Measurements from ENCODE around the gene PDE7B. TPM values are rescaled to one million over a fixed set of nuclear protein-coding genes. Genes with fewer than 3 reads are reported as not detected.

The PDE7B gene
- total RNA-seq, 1 donor, result 1.7 TPM

GRCh38 chr6:136084403-136084802 is 232.9 kb downstream of the PDE7B start:
- no peak overlapping the region for H3K4me3 ChIP-seq (ENCODE audit: low read depth, low read length)
- no peak for TF ChIP-seq CTCF (IDR thresholded peaks at IDR 0.05; ENCODE audit: insufficient read depth, low read depth, low read length)
- DNase-seq (ENCODE audit: low read depth), result no peak

GRCh38 chr6:136085370-136086115 is 234.0 kb downstream of the PDE7B start:
- no peak overlapping the region for H3K4me3 ChIP-seq (ENCODE audit: low read depth, low read length)
- TF ChIP-seq CTCF (IDR thresholded peaks at IDR 0.05; ENCODE audit: insufficient read depth, low read depth, low read length), result no peak
- no peak for DNase-seq (ENCODE audit: low read depth)

- no peak for DNase-seq (ENCODE audit: low read depth)
- no peak overlapping the region for H3K4me3 ChIP-seq (ENCODE audit: low read depth, low read length)
- TF ChIP-seq CTCF (IDR thresholded peaks at IDR 0.05; ENCODE audit: insufficient read depth, low read depth, low read length), result no peak
Measured at GRCh38 chr6:136086686-136087085, 235.2 kb downstream of the PDE7B start.

- no peak overlapping the region for H3K4me3 ChIP-seq (ENCODE audit: low read depth, low read length)
- TF ChIP-seq CTCF (IDR thresholded peaks at IDR 0.05; ENCODE audit: insufficient read depth, low read depth, low read length), result no peak
- no peak for DNase-seq (ENCODE audit: low read depth)
Measured at GRCh38 chr6:136087986-136088385, 236.5 kb downstream of the PDE7B start.

GRCh38 chr6:136088693-136089092 is 237.2 kb downstream of the PDE7B start:
- H3K4me3 ChIP-seq (ENCODE audit: low read depth, low read length), result no peak overlapping the region
- TF ChIP-seq CTCF (IDR thresholded peaks at IDR 0.05; ENCODE audit: insufficient read depth, low read depth, low read length), result no peak

GRCh38 chr6:136089876-136090275 is 238.4 kb downstream of the PDE7B start:
- no peak overlapping the region for H3K4me3 ChIP-seq (ENCODE audit: low read depth, low read length)
- peak; percentile 57 for DNase-seq (ENCODE audit: low read depth)
- TF ChIP-seq CTCF (IDR thresholded peaks at IDR 0.05; ENCODE audit: insufficient read depth, low read depth, low read length), result no peak

More at GRCh38 chr6:136088693-136089092, 237.2 kb downstream of the PDE7B start:
- DNase-seq (ENCODE audit: low read depth), result no peak

GRCh38 chr6:136090929-136091328 is 239.4 kb downstream of the PDE7B start:
- DNase-seq (ENCODE audit: low read depth), result peak; percentile 30

More at GRCh38 chr6:136090929-136091328, 239.4 kb downstream of the PDE7B start:
- no peak for TF ChIP-seq CTCF (IDR thresholded peaks at IDR 0.05; ENCODE audit: insufficient read depth, low read depth, low read length)
- no peak overlapping the region for H3K4me3 ChIP-seq (ENCODE audit: low read depth, low read length)

Data from fibroblast of villous mesenchyme (primary cell).